K562 (cell line): ENCODE results near the gene UBL5. TPM values are rescaled to one million over a fixed set of nuclear protein-coding genes. Genes with fewer than 3 reads are reported as not detected.
A peak's percentile ranks its signal among the peaks of the same experiment; 100 is the strongest.

Source experiments
- CSDE1 ChIP-seq, 2 experiments: fragments of 450-650 bp; IDR thresholded peaks; 2 replicates each; pipeline ENCODE4 v1.6.1; 2016; ENCODE audit warnings: mild to moderate bottlenecking in 1 of 2
- KHSRP ChIP-seq: fragments of 450-650 bp; IDR thresholded peaks from 2 replicates; pipeline ENCODE4 v1.6.1; 2017
- MAFG ChIP-seq: fragments of 450-650 bp; conservative IDR thresholded peaks from 2 replicates; pipeline ENCODE4 v1.6.1; 2016; ENCODE audit warnings: missing genetic modification characterization, missing compliant biosample characterization
- MTA2 ChIP-seq: fragments of 450-650 bp; IDR thresholded peaks from 2 replicates; pipeline ENCODE4 v1.6.1; 2016; ENCODE audit warnings: low read depth
- TCF7 ChIP-seq: sonication (generic); IDR thresholded peaks from 2 replicates; pipeline ENCODE4 v1.6.1; 2016; ENCODE audit warnings: antibody characterized with exemption, borderline replicate concordance
- ZNF121 ChIP-seq: sonication (generic); formaldehyde crosslinking; conservative IDR thresholded peaks from 2 replicates; pipeline ENCODE4 v1.8.0; 2022; ENCODE audit warnings: missing genetic modification reagents
- polyA plus RNA-seq, 8 experiments: library from polyadenylated mRNA; depleted of rRNA in 4 of 8; stranded (reverse) in 5 of 8; unstranded in 3 of 8; fragments of >200 nt; fragmentation: Nextera tagmentation in 2 of 8; fragmentation: Illumina TruSeq in 1 of 8; extraction: Ambion mirVana in 2 of 8; extraction: Trizol in 1 of 8; gene quantifications; 2 replicates each; pipeline versions ENCODE4 v1.2.1 to v1.2.3, GENCODE V29; 2011 to 2014; ENCODE audit warnings: inconsistent platforms in 1 of 8, missing spikeins in 1 of 8
- total RNA-seq, 7 experiments: library from RNA; depleted of rRNA in 6 of 7; stranded (reverse); fragments of >200 nt in 6 of 7; fragmentation: Illumina TruSeq in 2 of 7; extraction: Trizol in 2 of 7; gene quantifications; 2 replicates each; pipeline versions ENCODE4 v1.2.1 to v1.2.3, GENCODE V29; 2011 to 2021; ENCODE audit warnings: low replicate concordance in 1 of 7
- TF ChIP-seq, protein P1 (sequence below): IDR thresholded peaks from 3 replicates; pipeline ENCODE4 v1.6.1; 2011; ENCODE audit warnings: borderline replicate concordance, mild to moderate bottlenecking; ENCODE audit not compliant: insufficient read length, insufficient read depth
- TF ChIP-seq, protein P2 (sequence below): sonication (generic); formaldehyde crosslinking; IDR thresholded peaks from 2 replicates; pipeline ENCODE4 v1.4.0; 2020; ENCODE audit warnings: mild to moderate bottlenecking, missing genetic modification reagents
- TF ChIP-seq, protein P3 (sequence below), 2 experiments: fragments of 450-650 bp in 1 of 2; sonication (generic) in 1 of 2; formaldehyde crosslinking in 1 of 2; IDR thresholded peaks in 1 of 2; conservative IDR thresholded peaks in 1 of 2; 2 replicates each; pipeline versions ENCODE4 v1.6.1 to v1.8.1; 2016 to 2023; ENCODE audit warnings: mild to moderate bottlenecking in 2 of 2, moderate library complexity in 2 of 2, inconsistent platforms in 1 of 2, missing genetic modification reagents in 1 of 2
- TF ChIP-seq, protein P4 (sequence below): IDR thresholded peaks from 2 replicates; pipeline ENCODE4 v1.6.1; 2014; ENCODE audit warnings: antibody characterized with exemption

UBL5 gene
- total and polyA plus RNA-seq, 9 of the 15 experiments (the other 6 are each of a cell fraction or from before 2014, with no cell fraction given), result 410 to 1,266 (median 613) TPM

DNA sequence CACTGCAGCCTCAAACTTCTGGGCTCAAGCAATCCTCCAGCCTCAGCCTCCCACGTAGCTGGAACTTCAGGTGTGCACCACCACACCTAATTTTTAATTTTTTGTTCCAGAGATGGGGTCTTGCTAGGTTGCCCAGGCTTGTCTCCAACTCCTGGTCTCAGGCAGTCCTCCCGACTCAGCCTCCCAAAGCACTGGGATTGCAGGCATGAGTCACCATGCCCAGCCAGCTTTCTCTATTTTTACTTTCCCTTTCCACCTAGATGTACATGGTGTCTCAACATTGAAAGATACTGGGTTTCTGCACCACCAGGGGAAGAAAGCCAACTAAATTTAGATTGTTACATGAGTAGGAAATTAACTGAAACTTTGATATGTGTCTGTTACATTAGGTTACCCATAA lies 45.4 kb upstream of the UBL5 start (continued):
- TF ChIP-seq, protein P1, sequence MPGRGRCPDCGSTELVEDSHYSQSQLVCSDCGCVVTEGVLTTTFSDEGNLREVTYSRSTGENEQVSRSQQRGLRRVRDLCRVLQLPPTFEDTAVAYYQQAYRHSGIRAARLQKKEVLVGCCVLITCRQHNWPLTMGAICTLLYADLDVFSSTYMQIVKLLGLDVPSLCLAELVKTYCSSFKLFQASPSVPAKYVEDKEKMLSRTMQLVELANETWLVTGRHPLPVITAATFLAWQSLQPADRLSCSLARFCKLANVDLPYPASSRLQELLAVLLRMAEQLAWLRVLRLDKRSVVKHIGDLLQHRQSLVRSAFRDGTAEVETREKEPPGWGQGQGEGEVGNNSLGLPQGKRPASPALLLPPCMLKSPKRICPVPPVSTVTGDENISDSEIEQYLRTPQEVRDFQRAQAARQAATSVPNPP, result no peak
- TF ChIP-seq KHSRP (no peak), TCF7 (no peak), MAFG (tag) (no peak), ZNF121 (CRISPR knock-in tag) (peak; percentile 91), MTA2 (no peak), CSDE1 (IDR thresholded peaks at IDR 0.05) (no peak)
- TF ChIP-seq, protein P2, sequence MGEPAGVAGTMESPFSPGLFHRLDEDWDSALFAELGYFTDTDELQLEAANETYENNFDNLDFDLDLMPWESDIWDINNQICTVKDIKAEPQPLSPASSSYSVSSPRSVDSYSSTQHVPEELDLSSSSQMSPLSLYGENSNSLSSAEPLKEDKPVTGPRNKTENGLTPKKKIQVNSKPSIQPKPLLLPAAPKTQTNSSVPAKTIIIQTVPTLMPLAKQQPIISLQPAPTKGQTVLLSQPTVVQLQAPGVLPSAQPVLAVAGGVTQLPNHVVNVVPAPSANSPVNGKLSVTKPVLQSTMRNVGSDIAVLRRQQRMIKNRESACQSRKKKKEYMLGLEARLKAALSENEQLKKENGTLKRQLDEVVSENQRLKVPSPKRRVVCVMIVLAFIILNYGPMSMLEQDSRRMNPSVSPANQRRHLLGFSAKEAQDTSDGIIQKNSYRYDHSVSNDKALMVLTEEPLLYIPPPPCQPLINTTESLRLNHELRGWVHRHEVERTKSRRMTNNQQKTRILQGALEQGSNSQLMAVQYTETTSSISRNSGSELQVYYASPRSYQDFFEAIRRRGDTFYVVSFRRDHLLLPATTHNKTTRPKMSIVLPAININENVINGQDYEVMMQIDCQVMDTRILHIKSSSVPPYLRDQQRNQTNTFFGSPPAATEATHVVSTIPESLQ, result no peak
- TF ChIP-seq, protein P3, sequence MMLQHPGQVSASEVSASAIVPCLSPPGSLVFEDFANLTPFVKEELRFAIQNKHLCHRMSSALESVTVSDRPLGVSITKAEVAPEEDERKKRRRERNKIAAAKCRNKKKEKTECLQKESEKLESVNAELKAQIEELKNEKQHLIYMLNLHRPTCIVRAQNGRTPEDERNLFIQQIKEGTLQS (IDR thresholded peaks at IDR 0.05), result peak; percentile 15; the same call in 1 of the 2 replicates
- TF ChIP-seq, protein P3 (CRISPR knock-in tag; conservative IDR thresholded peaks at IDR 0.05), result no peak
- TF ChIP-seq, protein P4, sequence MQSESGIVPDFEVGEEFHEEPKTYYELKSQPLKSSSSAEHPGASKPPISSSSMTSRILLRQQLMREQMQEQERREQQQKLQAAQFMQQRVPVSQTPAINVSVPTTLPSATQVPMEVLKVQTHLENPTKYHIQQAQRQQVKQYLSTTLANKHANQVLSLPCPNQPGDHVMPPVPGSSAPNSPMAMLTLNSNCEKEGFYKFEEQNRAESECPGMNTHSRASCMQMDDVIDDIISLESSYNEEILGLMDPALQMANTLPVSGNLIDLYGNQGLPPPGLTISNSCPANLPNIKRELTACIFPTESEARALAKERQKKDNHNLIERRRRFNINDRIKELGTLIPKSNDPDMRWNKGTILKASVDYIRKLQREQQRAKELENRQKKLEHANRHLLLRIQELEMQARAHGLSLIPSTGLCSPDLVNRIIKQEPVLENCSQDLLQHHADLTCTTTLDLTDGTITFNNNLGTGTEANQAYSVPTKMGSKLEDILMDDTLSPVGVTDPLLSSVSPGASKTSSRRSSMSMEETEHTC, result no peak
